GM23338 (cell line): ENCODE measurements around the gene NAALADL2. TPM values are rescaled to one million over a fixed set of nuclear protein-coding genes. Genes with fewer than 3 reads are reported as not detected.

Experiments
- ATAC-seq: fragments of 200-7000 bp; cut with Tn5 transposase; 3 replicates; pipeline ENCODE4 v1.9.1; 2020
- DNase-seq: peaks from one replicate; pipeline ENCODE4 v3.0.0-alpha.2; 2015; ENCODE audit warnings: low spot score
- H2AFZ ChIP-seq: fragments of 200-600 bp; sonication (generic); 2 replicates; pipeline ENCODE4 v1.8.0; 2016; ENCODE audit warnings: antibody characterized with exemption, mild to moderate bottlenecking, moderate library complexity
- H3F3A ChIP-seq: fragments of 200-600 bp; sonication (generic); replicated peaks from 2 replicates; pipeline ENCODE4 v1.8.0; 2017; ENCODE audit warnings: antibody characterized with exemption, mixed run types, low read depth
- H3K27ac ChIP-seq: fragments of 200-600 bp; sonication (generic); 2 replicates; pipeline ENCODE4 v1.6.1; 2016; ENCODE audit warnings: low read depth
- H3K27me3 ChIP-seq: fragments of 200-600 bp; sonication (generic); 2 replicates; pipeline ENCODE4 v1.8.0; 2016; ENCODE audit warnings: mild to moderate bottlenecking, mixed run types, moderate library complexity; ENCODE audit not compliant: insufficient read depth
- H3K36me3 ChIP-seq: fragments of 200-600 bp; sonication (generic); 2 replicates; pipeline ENCODE4 v1.8.0; 2016; ENCODE audit warnings: mild to moderate bottlenecking; ENCODE audit not compliant: insufficient read depth
- H3K4me1 ChIP-seq: fragments of 200-600 bp; sonication (generic); 2 replicates; pipeline ENCODE4 v1.8.0; 2016; ENCODE audit warnings: mild to moderate bottlenecking, moderate library complexity; ENCODE audit not compliant: insufficient read depth
- H3K4me2 ChIP-seq: fragments of 200-600 bp; sonication (generic); 2 replicates; pipeline ENCODE4 v1.7.1; 2017; ENCODE audit warnings: mixed run types
- H3K4me3 ChIP-seq: fragments of 200-600 bp; sonication (generic); 2 replicates; pipeline ENCODE4 v1.6.1; 2016; ENCODE audit warnings: mixed run types
- H3K79me2 ChIP-seq: fragments of 200-600 bp; sonication (generic); replicated peaks from 2 replicates; pipeline ENCODE4 v1.8.0; 2017; ENCODE audit warnings: mild to moderate bottlenecking; ENCODE audit not compliant: insufficient read depth
- H3K9me2 ChIP-seq: fragments of 200-600 bp; sonication (generic); 2 replicates; pipeline ENCODE4 v1.8.0; 2017; ENCODE audit not compliant: insufficient read depth
- H4K20me1 ChIP-seq: fragments of 200-600 bp; sonication (generic); replicated peaks from 2 replicates; pipeline ENCODE4 v1.8.0; 2017; ENCODE audit warnings: mild to moderate bottlenecking; ENCODE audit not compliant: insufficient read depth
- H3K27ac Mint-ChIP-seq: 2 replicates; pipeline ENCODE4 v1.8.0; 2020; ENCODE audit warnings: inconsistent platforms, mild to moderate bottlenecking, moderate library complexity, mixed read lengths
- H3K27me3 Mint-ChIP-seq: 3 replicates; pipeline ENCODE4 v1.8.0; 2022; ENCODE audit warnings: low read depth, mild to moderate bottlenecking, moderate library complexity, mixed read lengths, inconsistent platforms; ENCODE audit not compliant: insufficient read depth, poor library complexity
- H3K36me3 Mint-ChIP-seq: 3 replicates; pipeline ENCODE4 v1.8.0; 2021; ENCODE audit warnings: low read depth, mild to moderate bottlenecking, inconsistent platforms, moderate library complexity, mixed read lengths
- H3K4me1 Mint-ChIP-seq: 3 replicates; pipeline ENCODE4 v1.8.0; 2020; ENCODE audit warnings: mild to moderate bottlenecking, inconsistent platforms, mixed read lengths
- H3K4me3 Mint-ChIP-seq: 3 replicates; pipeline ENCODE4 v1.8.0; 2021; ENCODE audit warnings: moderate library complexity, mild to moderate bottlenecking, inconsistent platforms, mixed read lengths
- H3K9me3 Mint-ChIP-seq: 3 replicates; pipeline ENCODE4 v1.8.0; 2020; ENCODE audit warnings: moderate library complexity, mild to moderate bottlenecking, inconsistent platforms, mixed read lengths
- CREB1 ChIP-seq: fragments of 250-450 bp; sonication (Bioruptor Pico); IDR thresholded peaks from 2 replicates; pipeline ENCODE4 v1.5.0; 2020; ENCODE audit warnings: low read depth, mild to moderate bottlenecking, moderate library complexity
- EZH2 ChIP-seq: fragments of 200-600 bp; sonication (generic); IDR thresholded peaks from one replicate; pipeline ENCODE4 v1.8.0; 2017; ENCODE audit warnings: antibody characterized with exemption, mild to moderate bottlenecking, low read depth; ENCODE audit not compliant: unreplicated experiment
- EZH2phosphoT487 ChIP-seq: fragments of 200-600 bp; sonication (generic); IDR thresholded peaks from one replicate; pipeline ENCODE4 v1.8.1; 2018; ENCODE audit warnings: antibody characterized with exemption; ENCODE audit not compliant: unreplicated experiment
- JUNB ChIP-seq: IDR thresholded peaks from one replicate; pipeline ENCODE4 v1.6.1; 2016; ENCODE audit warnings: antibody characterized with exemption; ENCODE audit not compliant: unreplicated experiment
- NANOG ChIP-seq: IDR thresholded peaks from 2 replicates; pipeline ENCODE4 v1.6.1; 2016; ENCODE audit warnings: antibody characterized with exemption, borderline replicate concordance
- POLR2AphosphoS5 ChIP-seq: IDR thresholded peaks from 2 replicates; pipeline ENCODE4 v1.6.1; 2016; ENCODE audit warnings: antibody characterized with exemption, low read depth
- STAT1 ChIP-seq: IDR thresholded peaks from one replicate; pipeline ENCODE4 v1.6.1; 2016; ENCODE audit warnings: antibody characterized with exemption; ENCODE audit not compliant: unreplicated experiment
- ZNF114 ChIP-seq: fragments of 250-450 bp; sonication (Bioruptor Pico); IDR thresholded peaks from 2 replicates; pipeline ENCODE4 v1.5.0; 2020; ENCODE audit warnings: mild to moderate bottlenecking, moderate library complexity
- ZNF331 ChIP-seq: fragments of 250-450 bp; sonication (Bioruptor Pico); IDR thresholded peaks from 2 replicates; pipeline ENCODE4 v1.5.0; 2020; ENCODE audit warnings: low read depth, mild to moderate bottlenecking, moderate library complexity
- polyA plus RNA-seq: library from polyadenylated mRNA; unstranded; fragments of >200 nt; fragmentation: Nextera tagmentation; extraction: Ambion mirVana; gene quantifications from 2 replicates; pipeline ENCODE4 v1.2.1, GENCODE V29; 2016
- total RNA-seq: library from RNA; depleted of rRNA; stranded (reverse); fragments of >200 nt; shearing (Covaris generic); gene quantifications from 2 replicates; pipeline ENCODE4 v1.2.3, GENCODE V29; 2014
- TF ChIP-seq, protein P1 (sequence below): fragments of 250-450 bp; sonication (Bioruptor Pico); IDR thresholded peaks from 2 replicates; pipeline ENCODE4 v1.5.0; 2020; ENCODE audit warnings: mild to moderate bottlenecking, moderate library complexity
- TF ChIP-seq, protein P2 (sequence below): IDR thresholded peaks from one replicate; pipeline ENCODE4 v1.6.1; 2018; ENCODE audit warnings: antibody characterized with exemption; ENCODE audit not compliant: unreplicated experiment
- TF ChIP-seq, protein P3 (sequence below), 2 experiments: fragments of 200-600 bp in 1 of 2; sonication (generic) in 1 of 2; conservative IDR thresholded peaks; 2 replicates each; pipeline versions ENCODE4 v1.5.1 to v1.6.1; 2016 to 2017; ENCODE audit warnings: antibody characterized with exemption in 2 of 2, low read depth in 2 of 2, mild to moderate bottlenecking in 2 of 2, moderate library complexity in 1 of 2
- TF ChIP-seq, protein P4 (sequence below): IDR thresholded peaks from 2 replicates; pipeline ENCODE4 v1.6.1; 2016; ENCODE audit warnings: antibody characterized with exemption

NAALADL2 gene
- total and polyA plus RNA-seq, 2 experiments from 2014 or later: 1.6 to 2.6 TPM

DNA sequence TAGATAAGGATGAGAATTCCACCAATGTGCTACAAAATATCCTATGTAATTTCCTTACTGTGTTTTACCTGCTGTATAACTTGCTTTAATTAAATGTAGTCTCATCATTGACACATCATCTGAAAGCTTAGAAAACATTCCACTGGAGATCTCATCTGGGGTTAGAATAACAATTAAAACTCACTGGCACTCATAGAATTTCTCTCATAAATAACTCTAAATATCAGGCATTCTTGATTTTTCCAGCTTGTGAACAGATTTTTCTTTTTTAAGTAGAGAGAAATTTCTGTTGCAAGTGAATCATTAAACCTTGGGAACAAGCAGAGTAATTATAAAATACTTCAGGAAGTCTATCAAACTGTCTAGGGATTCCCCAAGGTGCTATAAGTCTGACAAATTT lies 843.8 kb downstream of the NAALADL2 start:
- no peaks in the 10 kb centered on the region for H3K4me1 Mint-ChIP-seq
- Histone ChIP-seq H3K27me3 (no peaks in the 10 kb centered on the region), H4K20me1 (no peaks in the 10 kb centered on the region), H3K4me2 (no peak overlapping the region), H3F3A (no peaks in the 10 kb centered on the region), H2AFZ (no peak overlapping the region), H3K4me1 (no peaks in the 10 kb centered on the region), H3K9me2 (0 out of 2 replicates have a peak, but pooled peaks cover 3% of the 10 kb centered on the region), H3K27ac (no peak overlapping the region), H3K79me2 (no peaks in the 10 kb centered on the region), H3K36me3 (no peaks in the 10 kb centered on the region), H3K4me3 (no peak overlapping the region)
- H3K27me3 Mint-ChIP-seq: no peaks in the 10 kb centered on the region
- no peak overlapping the region for H3K4me3 Mint-ChIP-seq
- DNase-seq: no peak
- TF ChIP-seq POLR2AphosphoS5 (no peak), ZNF114 (no peak), CREB1 (CRISPR knock-in tag) (no peak), NANOG (no peak), STAT1 (no peak), EZH2 (no peak), JUNB (no peak), ZNF331 (CRISPR knock-in tag) (no peak), EZH2phosphoT487 (no peak)
- TF ChIP-seq, protein P1, sequence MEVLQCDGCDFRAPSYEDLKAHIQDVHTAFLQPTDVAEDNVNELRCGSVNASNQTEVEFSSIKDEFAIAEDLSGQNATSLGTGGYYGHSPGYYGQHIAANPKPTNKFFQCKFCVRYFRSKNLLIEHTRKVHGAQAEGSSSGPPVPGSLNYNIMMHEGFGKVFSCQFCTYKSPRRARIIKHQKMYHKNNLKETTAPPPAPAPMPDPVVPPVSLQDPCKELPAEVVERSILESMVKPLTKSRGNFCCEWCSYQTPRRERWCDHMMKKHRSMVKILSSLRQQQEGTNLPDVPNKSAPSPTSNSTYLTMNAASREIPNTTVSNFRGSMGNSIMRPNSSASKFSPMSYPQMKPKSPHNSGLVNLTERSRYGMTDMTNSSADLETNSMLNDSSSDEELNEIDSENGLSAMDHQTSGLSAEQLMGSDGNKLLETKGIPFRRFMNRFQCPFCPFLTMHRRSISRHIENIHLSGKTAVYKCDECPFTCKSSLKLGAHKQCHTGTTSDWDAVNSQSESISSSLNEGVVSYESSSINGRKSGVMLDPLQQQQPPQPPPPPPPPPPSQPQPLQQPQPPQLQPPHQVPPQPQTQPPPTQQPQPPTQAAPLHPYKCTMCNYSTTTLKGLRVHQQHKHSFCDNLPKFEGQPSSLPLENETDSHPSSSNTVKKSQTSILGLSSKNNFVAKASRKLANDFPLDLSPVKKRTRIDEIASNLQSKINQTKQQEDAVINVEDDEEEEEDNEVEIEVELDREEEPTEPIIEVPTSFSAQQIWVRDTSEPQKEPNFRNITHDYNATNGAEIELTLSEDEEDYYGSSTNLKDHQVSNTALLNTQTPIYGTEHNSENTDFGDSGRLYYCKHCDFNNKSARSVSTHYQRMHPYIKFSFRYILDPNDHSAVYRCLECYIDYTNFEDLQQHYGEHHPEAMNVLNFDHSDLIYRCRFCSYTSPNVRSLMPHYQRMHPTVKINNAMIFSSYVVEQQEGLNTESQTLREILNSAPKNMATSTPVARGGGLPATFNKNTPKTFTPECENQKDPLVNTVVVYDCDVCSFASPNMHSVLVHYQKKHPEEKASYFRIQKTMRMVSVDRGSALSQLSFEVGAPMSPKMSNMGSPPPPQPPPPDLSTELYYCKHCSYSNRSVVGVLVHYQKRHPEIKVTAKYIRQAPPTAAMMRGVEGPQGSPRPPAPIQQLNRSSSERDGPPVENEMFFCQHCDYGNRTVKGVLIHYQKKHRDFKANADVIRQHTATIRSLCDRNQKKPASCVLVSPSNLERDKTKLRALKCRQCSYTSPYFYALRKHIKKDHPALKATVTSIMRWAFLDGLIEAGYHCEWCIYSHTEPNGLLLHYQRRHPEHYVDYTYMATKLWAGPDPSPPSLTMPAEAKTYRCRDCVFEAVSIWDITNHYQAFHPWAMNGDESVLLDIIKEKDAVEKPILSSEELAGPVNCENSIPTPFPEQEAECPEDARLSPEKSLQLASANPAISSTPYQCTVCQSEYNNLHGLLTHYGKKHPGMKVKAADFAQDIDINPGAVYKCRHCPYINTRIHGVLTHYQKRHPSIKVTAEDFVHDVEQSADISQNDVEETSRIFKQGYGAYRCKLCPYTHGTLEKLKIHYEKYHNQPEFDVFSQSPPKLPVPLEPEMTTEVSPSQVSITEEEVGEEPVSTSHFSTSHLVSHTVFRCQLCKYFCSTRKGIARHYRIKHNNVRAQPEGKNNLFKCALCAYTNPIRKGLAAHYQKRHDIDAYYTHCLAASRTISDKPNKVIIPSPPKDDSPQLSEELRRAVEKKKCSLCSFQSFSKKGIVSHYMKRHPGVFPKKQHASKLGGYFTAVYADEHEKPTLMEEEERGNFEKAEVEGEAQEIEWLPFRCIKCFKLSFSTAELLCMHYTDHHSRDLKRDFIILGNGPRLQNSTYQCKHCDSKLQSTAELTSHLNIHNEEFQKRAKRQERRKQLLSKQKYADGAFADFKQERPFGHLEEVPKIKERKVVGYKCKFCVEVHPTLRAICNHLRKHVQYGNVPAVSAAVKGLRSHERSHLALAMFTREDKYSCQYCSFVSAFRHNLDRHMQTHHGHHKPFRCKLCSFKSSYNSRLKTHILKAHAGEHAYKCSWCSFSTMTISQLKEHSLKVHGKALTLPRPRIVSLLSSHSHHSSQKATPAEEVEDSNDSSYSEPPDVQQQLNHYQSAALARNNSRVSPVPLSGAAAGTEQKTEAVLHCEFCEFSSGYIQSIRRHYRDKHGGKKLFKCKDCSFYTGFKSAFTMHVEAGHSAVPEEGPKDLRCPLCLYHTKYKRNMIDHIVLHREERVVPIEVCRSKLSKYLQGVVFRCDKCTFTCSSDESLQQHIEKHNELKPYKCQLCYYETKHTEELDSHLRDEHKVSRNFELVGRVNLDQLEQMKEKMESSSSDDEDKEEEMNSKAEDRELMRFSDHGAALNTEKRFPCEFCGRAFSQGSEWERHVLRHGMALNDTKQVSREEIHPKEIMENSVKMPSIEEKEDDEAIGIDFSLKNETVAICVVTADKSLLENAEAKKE (CRISPR knock-in tag): no peak
- TF ChIP-seq, protein P2, sequence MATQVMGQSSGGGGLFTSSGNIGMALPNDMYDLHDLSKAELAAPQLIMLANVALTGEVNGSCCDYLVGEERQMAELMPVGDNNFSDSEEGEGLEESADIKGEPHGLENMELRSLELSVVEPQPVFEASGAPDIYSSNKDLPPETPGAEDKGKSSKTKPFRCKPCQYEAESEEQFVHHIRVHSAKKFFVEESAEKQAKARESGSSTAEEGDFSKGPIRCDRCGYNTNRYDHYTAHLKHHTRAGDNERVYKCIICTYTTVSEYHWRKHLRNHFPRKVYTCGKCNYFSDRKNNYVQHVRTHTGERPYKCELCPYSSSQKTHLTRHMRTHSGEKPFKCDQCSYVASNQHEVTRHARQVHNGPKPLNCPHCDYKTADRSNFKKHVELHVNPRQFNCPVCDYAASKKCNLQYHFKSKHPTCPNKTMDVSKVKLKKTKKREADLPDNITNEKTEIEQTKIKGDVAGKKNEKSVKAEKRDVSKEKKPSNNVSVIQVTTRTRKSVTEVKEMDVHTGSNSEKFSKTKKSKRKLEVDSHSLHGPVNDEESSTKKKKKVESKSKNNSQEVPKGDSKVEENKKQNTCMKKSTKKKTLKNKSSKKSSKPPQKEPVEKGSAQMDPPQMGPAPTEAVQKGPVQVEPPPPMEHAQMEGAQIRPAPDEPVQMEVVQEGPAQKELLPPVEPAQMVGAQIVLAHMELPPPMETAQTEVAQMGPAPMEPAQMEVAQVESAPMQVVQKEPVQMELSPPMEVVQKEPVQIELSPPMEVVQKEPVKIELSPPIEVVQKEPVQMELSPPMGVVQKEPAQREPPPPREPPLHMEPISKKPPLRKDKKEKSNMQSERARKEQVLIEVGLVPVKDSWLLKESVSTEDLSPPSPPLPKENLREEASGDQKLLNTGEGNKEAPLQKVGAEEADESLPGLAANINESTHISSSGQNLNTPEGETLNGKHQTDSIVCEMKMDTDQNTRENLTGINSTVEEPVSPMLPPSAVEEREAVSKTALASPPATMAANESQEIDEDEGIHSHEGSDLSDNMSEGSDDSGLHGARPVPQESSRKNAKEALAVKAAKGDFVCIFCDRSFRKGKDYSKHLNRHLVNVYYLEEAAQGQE: no peak
- TF ChIP-seq, protein P3, sequence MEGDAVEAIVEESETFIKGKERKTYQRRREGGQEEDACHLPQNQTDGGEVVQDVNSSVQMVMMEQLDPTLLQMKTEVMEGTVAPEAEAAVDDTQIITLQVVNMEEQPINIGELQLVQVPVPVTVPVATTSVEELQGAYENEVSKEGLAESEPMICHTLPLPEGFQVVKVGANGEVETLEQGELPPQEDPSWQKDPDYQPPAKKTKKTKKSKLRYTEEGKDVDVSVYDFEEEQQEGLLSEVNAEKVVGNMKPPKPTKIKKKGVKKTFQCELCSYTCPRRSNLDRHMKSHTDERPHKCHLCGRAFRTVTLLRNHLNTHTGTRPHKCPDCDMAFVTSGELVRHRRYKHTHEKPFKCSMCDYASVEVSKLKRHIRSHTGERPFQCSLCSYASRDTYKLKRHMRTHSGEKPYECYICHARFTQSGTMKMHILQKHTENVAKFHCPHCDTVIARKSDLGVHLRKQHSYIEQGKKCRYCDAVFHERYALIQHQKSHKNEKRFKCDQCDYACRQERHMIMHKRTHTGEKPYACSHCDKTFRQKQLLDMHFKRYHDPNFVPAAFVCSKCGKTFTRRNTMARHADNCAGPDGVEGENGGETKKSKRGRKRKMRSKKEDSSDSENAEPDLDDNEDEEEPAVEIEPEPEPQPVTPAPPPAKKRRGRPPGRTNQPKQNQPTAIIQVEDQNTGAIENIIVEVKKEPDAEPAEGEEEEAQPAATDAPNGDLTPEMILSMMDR (conservative IDR thresholded peaks at IDR 0.05; ENCODE audit: low read depth in 2 of 2): no peak
- TF ChIP-seq, protein P4, sequence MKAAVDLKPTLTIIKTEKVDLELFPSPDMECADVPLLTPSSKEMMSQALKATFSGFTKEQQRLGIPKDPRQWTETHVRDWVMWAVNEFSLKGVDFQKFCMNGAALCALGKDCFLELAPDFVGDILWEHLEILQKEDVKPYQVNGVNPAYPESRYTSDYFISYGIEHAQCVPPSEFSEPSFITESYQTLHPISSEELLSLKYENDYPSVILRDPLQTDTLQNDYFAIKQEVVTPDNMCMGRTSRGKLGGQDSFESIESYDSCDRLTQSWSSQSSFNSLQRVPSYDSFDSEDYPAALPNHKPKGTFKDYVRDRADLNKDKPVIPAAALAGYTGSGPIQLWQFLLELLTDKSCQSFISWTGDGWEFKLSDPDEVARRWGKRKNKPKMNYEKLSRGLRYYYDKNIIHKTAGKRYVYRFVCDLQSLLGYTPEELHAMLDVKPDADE: no peak
- H3K27ac Mint-ChIP-seq: no peak overlapping the region
- no peak for ATAC-seq
- no peaks in the 10 kb centered on the region for H3K9me3 Mint-ChIP-seq
- no peaks in the 10 kb centered on the region for H3K36me3 Mint-ChIP-seq
